Endometrium (tissue), 2 donors: ENCODE results near the gene TMEM50A.
"Not testable (repeated sequence)": the region's sequence is repeated elsewhere in the genome, so short reads cannot be mapped to it uniquely, and the experiment has no call there.

Experiments used
- FAIRE-seq: peaks from 2 replicates; lab custom pipeline; 2012; peaks lifted over from hg19 to GRCh38; lab: Jason Lieb, UNC
- donor health status: control.
- donor health status: control.

TMEM50A gene

DNA sequence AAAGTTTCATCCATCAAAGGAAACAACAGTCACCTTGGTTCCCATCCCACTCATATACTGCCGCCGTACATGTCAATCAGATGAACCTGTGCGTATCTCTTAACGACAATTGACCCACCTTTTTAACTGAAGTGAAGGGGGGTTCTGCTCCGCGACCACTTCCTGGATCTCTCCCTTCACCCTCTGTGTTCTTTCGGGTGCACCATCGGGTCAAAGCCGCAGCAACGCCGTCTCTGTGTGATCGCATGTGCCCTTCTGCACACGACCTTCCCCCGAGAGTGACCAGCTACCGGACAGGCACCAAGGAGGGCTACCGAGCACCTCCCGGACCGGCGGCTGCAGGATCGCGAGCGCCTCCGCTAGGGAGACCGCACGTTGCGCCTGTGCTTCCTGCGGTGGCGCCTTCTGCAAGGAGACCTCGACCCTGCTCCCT, 1.2 kb upstream of the TMEM50A start:
- FAIRE-seq, result not testable (repeated sequence)

DNA sequence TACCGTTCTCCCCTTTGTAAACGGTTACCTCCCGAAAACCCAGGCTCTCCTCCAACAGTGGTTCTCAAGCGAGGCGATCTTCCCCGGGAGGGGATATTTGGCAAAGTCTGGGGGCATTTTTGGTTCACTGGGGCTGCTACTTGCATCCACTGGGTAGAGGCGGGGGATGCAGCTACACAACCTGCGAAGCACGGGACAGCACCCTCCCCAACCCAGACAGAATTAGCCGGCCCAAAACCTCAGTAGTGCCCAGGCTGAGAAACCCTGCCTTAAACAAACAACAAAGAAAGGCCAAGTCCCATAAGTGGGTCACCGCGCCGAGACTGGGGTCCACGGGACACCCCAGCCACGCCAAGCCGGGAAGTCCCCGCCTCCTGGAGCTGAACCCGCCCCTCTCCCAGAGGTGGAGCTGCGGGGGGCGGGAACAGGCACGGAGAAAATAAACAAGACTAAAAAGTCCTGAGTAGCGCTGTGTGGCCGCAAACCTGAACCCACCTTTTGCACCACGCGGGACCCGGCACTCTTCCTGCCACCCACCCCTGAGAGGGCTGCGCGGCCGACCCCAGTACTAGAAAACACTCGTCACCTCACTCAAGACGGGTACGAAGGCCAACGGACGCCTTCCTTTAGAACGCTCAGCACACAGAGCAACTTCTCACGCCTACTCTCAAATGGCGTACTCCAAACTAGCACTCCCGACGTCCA, 499 bp upstream of the TMEM50A start:
- peak; percentile 35 for FAIRE-seq

DNA sequence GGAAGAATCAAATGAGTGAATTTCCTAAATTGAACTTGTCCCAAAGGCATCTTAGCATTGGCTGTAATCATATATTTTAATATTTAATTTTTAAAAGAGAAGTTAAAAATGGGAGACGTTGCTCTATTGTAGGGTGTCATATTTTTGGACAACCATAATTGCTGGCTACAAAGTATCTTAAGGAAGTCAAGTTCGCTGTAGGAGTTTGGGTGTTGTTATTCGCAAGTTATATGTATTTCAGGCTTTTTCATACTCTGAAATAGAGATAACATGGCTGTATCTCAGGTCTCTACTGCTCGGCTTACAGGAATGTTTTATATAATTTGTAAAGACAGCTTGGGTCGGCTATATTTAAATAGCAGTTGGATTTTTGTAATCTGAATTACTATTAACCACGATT, 852 bp downstream of the TMEM50A start:
- no peak for FAIRE-seq

GRCh38 chr1:25341746-25342145, 3.6 kb downstream of the TMEM50A start:
- FAIRE-seq, result no peak

DNA sequence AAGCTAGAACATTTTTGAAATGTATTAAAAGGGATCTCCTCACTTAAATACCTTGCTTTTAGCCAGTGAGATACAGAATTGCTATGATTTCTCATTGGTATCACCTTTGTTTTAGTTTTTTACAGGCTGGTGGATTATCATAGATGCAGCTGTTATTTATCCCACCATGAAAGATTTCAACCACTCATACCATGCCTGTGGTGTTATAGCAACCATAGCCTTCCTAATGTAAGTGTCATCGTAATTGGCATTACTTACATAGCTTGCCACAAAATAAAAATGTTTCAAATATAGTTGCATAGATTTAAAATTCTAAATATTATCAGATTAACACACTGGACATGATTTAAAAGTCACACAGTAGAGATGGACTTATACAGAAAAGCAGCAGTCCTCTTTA, 4.7 kb downstream of the TMEM50A start:
- no peak for FAIRE-seq

- FAIRE-seq, result no peak
These were observed 5.7 kb downstream of the TMEM50A start for GRCh38 chr1:25343872-25344271.

- FAIRE-seq, result no peak
These were observed 9.4 kb downstream of the TMEM50A start for GRCh38 chr1:25347556-25347955.

- no peak for FAIRE-seq
These were observed 11.5 kb downstream of the TMEM50A start for GRCh38 chr1:25349606-25350005.

DNA sequence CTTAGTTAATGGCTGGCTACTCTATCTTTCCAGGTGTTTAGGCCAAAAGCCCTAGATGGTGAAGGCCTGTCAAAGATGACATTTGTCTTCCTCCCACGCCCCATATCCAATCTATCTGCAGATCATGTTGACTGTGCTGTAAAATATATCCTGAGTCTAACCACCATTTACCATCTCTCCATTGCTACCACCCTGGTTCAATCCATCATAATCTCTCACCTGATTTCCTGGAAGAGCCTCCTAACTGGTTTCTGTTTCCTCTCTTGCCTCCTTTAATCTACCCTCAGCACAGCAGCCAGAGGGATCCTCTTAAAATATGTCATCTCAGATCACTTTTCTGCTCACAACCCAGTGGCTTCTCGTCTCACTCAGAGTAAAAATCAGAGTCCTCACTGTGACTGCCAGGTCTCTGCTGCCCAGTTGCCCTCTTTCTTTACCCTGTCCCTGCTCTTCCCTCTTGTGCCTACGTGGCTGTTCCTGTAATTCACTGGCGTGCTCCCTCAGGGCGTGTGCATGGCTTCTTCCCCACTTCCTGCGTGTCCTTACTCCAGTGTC, 17.8 kb downstream of the TMEM50A start:
- FAIRE-seq, result no peak

DNA sequence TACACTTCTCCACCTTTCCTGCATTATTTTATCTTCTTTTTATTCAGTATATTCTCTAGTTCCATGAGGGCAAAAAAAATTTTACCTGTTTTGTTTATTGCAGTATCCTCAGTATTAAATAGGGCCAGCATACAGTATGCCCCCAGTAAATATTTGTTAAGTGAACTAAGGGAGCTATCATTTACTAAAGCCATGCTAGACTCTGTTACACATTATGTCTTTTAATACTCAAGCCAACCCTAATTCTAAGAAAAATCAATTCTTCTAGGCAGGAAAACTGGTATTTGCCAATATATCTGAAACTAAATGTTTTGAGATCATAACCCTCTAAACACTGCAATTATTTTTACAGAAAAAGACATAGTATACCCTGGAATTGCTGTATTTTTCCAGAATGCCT, 18.3 kb downstream of the TMEM50A start:
- peak; percentile 66 for FAIRE-seq

- FAIRE-seq, result peak; percentile 12
These were observed 18.7 kb downstream of the TMEM50A start for GRCh38 chr1:25356848-25357247.

- FAIRE-seq, result no peak
These were observed 22.8 kb downstream of the TMEM50A start for GRCh38 chr1:25360596-25361581.

GRCh38 chr1:25361901-25362300, 23.8 kb downstream of the TMEM50A start:
- FAIRE-seq, result no peak

DNA sequence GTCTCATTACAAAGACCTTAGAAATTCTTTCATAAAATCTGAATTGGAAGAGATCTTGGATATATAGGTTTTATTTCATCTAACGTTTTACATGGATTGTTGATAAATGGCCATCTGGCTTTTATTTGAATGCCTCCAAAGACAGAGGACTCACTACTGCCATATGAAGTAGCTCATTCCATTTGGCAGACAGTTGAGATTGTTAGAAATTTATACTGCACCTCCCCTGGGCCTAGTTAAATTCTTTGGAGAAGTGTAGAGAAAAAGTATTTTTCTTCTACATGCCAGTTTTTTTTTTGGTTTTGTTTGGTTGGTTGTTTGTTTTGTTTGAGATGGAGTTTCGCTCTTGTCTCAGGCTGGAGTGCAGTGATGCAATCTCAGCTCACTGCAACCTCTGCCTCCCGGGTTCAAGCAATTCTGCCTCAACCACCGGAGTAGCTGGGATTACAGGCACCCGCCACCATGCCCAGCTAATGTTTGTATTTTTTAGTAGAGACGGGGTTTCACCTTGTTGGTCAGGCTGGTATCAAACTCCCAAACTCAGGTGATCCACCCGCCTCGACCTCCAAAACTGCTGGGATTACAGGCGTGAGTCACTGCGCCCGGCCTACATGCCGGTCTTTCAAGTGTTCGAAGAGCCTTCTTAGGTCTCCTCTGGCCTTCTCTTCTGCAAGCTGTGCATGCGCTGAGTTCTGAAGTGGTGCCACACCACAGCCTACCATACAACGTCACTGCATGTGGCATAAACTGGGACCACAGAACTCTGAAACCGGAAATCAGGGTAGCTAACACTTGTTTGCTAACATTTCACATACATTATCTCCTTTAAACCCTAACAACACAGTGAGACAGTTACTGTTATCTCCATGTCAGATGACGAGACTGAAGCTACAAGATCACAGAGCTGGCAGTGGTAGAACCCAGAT, 24.8 kb downstream of the TMEM50A start:
- FAIRE-seq, result not testable (repeated sequence)

DNA sequence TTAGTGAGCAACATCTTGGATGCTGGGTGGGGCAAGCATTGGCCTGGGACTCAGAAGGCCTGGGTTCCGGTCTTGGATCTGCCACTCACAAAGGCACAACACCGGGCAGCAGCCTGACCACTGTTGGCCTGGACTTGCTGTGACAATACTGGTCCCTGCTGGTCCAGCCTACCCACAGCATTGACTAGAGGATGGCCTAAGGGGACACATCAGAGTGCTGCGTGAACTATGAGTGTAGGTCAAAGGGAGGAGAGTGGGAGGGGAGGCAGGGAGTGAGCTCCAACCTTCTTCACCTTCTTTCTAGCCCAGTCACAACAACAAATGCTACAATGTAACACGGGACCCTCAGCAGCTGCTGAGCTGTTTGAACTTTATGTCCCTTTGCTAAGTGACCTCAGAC, 31.1 kb downstream of the TMEM50A start:
- no peak for FAIRE-seq

- not testable (repeated sequence) for FAIRE-seq
These were observed 31.6 kb downstream of the TMEM50A start for GRCh38 chr1:25369691-25370271.

DNA sequence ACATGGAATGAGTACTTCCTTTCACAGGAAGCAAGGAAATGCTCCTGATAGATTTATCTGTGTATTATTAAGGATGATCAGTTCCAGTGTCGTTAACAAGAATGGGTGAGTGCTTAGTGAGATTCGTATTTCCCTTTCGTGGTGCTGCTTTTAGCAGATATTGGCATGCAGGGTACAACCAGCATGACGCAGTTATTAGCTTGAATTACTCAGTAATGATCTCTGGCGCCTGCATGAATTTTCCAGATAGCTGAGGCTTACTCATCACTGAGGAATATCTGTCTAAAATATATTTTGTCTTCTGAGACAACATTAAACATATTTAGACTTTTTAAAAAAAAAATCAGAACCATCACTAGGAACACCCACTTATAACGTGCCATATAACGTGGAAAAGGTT, 33.6 kb downstream of the TMEM50A start:
- FAIRE-seq, result not testable (repeated sequence)

DNA sequence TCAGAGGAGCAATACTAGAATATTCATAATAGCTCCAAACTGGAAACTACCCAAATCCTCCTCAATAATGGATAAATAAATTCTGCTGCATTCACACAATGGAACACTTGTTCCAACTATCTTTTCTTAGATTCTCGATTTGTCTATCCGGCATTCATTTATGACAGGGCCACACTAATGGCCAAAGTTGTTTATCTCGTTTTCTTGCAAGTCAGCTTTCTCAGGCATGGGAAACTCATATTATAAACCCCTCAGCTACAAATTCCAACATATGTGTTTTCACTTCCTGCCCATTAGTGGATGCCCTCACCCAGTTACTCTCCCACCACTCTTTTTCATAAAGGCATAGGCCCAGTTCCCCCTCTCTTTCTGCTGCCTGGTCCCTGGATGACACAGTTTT, 40.2 kb downstream of the TMEM50A start:
- not testable (repeated sequence) for FAIRE-seq

- not testable (repeated sequence) for FAIRE-seq
These were observed 44.4 kb downstream of the TMEM50A start for GRCh38 chr1:25382543-25382942.

- not testable (repeated sequence) for FAIRE-seq
These were observed 45.0 kb downstream of the TMEM50A start for GRCh38 chr1:25383090-25383489.

DNA sequence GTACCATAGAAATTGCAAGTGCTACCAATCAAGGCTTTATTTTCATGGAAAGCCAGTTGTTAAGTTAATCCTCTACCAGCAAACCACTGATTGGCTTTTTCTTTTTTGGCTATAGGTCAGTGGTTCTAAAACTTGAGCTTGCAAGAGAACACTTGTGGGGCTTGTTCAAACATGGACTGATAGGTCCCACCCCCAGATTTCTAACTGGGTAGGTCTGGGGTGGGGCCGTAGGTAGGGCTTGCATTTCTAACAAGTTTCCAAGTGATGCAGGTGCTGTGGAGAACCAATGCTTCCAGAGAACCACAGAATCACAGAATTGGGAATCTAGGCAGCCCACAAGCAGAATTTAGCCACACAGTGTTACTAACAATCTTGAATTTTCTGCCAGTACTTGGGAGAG, 45.7 kb downstream of the TMEM50A start:
- not testable (repeated sequence) for FAIRE-seq
